IPS-18c (cell line): ENCODE results near the gene CEACAM16.
"Not testable (repeated sequence)": the region's sequence is repeated elsewhere in the genome, so short reads cannot be mapped to it uniquely, and the experiment has no call there.

Source experiments
- H3K4me3 ChIP-seq: 2 replicates; pipeline ENCODE4 v1.7.0; 2013; ENCODE audit warnings: low read depth, mild to moderate bottlenecking, low read length, moderate library complexity; ENCODE audit not compliant: insufficient read depth
- H3K9me3 ChIP-seq: one replicate; pipeline ENCODE4 v1.6.1; 2013; ENCODE audit warnings: mild to moderate bottlenecking, low read length, moderate library complexity; ENCODE audit not compliant: control insufficient read depth, insufficient read depth

CEACAM16 gene

GRCh38 chr19:44714597-44715169 lies 15.7 kb downstream of the CEACAM16 start:
- Histone ChIP-seq H3K9me3 (no peaks in the 10 kb centered on the region), H3K4me3 (no peak overlapping the region)

GRCh38 chr19:44717603-44718002 lies 18.7 kb downstream of the CEACAM16 start:
- no peaks in the 10 kb centered on the region for H3K9me3 ChIP-seq
- H3K4me3 ChIP-seq = no peak overlapping the region

GRCh38 chr19:44718441-44719261 lies 19.7 kb downstream of the CEACAM16 start:
- Histone ChIP-seq H3K9me3 (no peaks in the 10 kb centered on the region), H3K4me3 (no peak overlapping the region; the same call in 1 of the 2 replicates)

GRCh38 chr19:44719262-44719701 lies 20.3 kb downstream of the CEACAM16 start:
- H3K9me3 ChIP-seq = no peaks in the 10 kb centered on the region
- no peak overlapping the region for H3K4me3 ChIP-seq

GRCh38 chr19:44720396-44720795 lies 21.4 kb downstream of the CEACAM16 start:
- H3K9me3 ChIP-seq, H3K4me3 ChIP-seq: not testable (repeated sequence)

- Histone ChIP-seq H3K9me3 (no peaks in the 10 kb centered on the region), H3K4me3 (no peak overlapping the region)
These were observed 22.0 kb downstream of the CEACAM16 start for GRCh38 chr19:44720945-44721344.

- H3K9me3 ChIP-seq, H3K4me3 ChIP-seq: not testable (repeated sequence)
These were observed 22.4 kb downstream of the CEACAM16 start for GRCh38 chr19:44721369-44721768.

GRCh38 chr19:44722131-44723121 lies 23.5 kb downstream of the CEACAM16 start:
- Histone ChIP-seq H3K9me3 (no peaks in the 10 kb centered on the region), H3K4me3 (no peak overlapping the region)

GRCh38 chr19:44723299-44723951 lies 24.5 kb downstream of the CEACAM16 start:
- H3K4me3 ChIP-seq = no peak overlapping the region
- H3K9me3 ChIP-seq = no peaks in the 10 kb centered on the region

GRCh38 chr19:44723952-44724319 lies 25.0 kb downstream of the CEACAM16 start:
- Histone ChIP-seq H3K4me3 (no peak overlapping the region), H3K9me3 (no peaks in the 10 kb centered on the region)

- no peaks in the 10 kb centered on the region for H3K9me3 ChIP-seq
- no peak overlapping the region for H3K4me3 ChIP-seq
These were observed 26.3 kb downstream of the CEACAM16 start for GRCh38 chr19:44725251-44725650.

GRCh38 chr19:44725684-44726083 lies 26.7 kb downstream of the CEACAM16 start:
- H3K4me3 ChIP-seq = no peak overlapping the region

GRCh38 chr19:44726465-44726864 lies 27.5 kb downstream of the CEACAM16 start:
- Histone ChIP-seq H3K4me3 (no peak overlapping the region), H3K9me3 (no peaks in the 10 kb centered on the region)

More at GRCh38 chr19:44725684-44726083, 26.7 kb downstream of the CEACAM16 start:
- H3K9me3 ChIP-seq = no peaks in the 10 kb centered on the region

GRCh38 chr19:44728178-44728577 lies 29.2 kb downstream of the CEACAM16 start:
- H3K4me3 ChIP-seq = no peak overlapping the region

GRCh38 chr19:44729516-44730033 lies 30.6 kb downstream of the CEACAM16 start:
- no peak overlapping the region for H3K4me3 ChIP-seq
- H3K9me3 ChIP-seq = no peaks in the 10 kb centered on the region

More at GRCh38 chr19:44728178-44728577, 29.2 kb downstream of the CEACAM16 start:
- H3K9me3 ChIP-seq = no peaks in the 10 kb centered on the region

- no peaks in the 10 kb centered on the region for H3K9me3 ChIP-seq
- no peak overlapping the region for H3K4me3 ChIP-seq
These were observed 32.1 kb downstream of the CEACAM16 start for GRCh38 chr19:44731081-44731480.

GRCh38 chr19:44731622-44732021 lies 32.7 kb downstream of the CEACAM16 start:
- no peaks in the 10 kb centered on the region for H3K9me3 ChIP-seq
- H3K4me3 ChIP-seq = no peak overlapping the region
